Measurements from ENCODE around the gene CAMKK2.

DNA sequence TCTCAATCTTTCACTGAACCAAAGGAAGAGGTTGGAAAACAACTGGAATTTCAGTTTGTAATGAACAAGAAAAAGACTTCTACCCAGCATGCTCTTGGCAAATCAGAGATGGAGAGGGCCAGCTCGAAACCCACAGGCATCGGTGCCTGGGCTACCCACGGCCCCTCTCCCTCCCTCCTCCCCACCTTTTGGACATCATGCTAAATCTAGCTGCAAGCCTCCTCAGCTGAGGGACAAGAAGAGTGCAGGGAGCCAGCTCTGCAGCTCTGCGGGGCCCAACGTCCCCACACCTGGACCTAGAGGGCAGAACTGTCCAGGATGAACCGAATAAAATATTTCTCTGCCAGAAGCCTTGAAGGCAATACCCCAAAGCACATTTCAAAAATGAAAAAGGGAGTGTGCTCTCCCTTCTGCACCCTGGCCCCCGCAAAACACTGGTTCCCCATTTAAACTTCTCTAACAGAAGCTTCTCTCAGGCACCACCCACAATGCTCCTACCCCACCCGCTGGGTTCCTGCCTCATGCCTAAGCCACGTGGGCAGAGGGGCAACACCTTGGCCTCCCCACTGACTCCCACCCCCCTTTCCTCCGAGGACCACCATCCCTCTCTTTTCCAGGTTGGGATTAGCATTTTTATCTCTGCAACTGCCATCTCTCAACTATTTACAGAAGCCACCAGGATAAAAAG is 8.2 kb downstream of the CAMKK2 start:
- TF ChIP-seq, protein P1, sequence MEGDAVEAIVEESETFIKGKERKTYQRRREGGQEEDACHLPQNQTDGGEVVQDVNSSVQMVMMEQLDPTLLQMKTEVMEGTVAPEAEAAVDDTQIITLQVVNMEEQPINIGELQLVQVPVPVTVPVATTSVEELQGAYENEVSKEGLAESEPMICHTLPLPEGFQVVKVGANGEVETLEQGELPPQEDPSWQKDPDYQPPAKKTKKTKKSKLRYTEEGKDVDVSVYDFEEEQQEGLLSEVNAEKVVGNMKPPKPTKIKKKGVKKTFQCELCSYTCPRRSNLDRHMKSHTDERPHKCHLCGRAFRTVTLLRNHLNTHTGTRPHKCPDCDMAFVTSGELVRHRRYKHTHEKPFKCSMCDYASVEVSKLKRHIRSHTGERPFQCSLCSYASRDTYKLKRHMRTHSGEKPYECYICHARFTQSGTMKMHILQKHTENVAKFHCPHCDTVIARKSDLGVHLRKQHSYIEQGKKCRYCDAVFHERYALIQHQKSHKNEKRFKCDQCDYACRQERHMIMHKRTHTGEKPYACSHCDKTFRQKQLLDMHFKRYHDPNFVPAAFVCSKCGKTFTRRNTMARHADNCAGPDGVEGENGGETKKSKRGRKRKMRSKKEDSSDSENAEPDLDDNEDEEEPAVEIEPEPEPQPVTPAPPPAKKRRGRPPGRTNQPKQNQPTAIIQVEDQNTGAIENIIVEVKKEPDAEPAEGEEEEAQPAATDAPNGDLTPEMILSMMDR (IDR thresholded peaks at IDR 0.05; ENCODE audit: low read depth, low read length): no peak
- TF ChIP-seq EZH2phosphoT487 (IDR thresholded peaks at IDR 0.05; ENCODE audit: low read depth): no peak

All from OCI-LY3 (cell line).